DOHH2 (cell line): Measurements from ENCODE around the gene ENKUR.

Experiments used
- CTCF ChIP-seq: fragments of 200-600 bp; sonication (generic); IDR thresholded peaks from one replicate; pipeline ENCODE4 v1.5.1; 2014; ENCODE audit warnings: antibody characterized with exemption, mild to moderate bottlenecking, low read depth, low read length; ENCODE audit not compliant: poor library complexity, severe bottlenecking
- EZH2phosphoT487 ChIP-seq: fragments of 200-600 bp; sonication (generic); IDR thresholded peaks from 2 replicates; pipeline ENCODE4 v1.6.1; 2017; ENCODE audit warnings: borderline replicate concordance, mild to moderate bottlenecking, antibody characterized with exemption, low read length, moderate library complexity, mixed read lengths

DNA sequence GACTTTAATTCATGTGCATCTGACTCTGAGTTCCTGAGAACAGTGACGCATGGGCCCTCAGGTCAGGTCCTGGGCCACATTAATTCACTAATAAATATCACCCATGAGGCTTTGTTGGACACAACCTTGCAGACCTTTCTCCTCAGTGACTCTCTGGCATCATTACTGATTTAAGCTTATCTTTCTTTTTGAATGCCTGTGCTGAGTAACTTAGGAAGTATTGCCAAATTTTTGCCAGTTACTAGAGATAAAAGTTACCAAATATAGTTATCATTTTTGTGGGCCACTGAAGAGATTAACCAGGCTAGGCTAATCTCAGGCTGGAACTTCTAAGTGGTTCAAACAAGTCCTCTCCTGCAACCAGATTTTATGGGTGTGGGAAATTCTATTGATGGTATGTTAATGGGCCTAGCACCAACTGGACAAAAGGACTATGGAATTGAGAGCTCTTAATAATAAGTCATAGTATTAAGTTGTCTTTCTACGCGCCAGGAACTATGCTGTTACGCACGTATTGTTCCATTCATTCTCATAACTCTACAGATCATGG, 34.7 kb downstream of the ENKUR start:
- no peak for TF ChIP-seq CTCF
- no peak for TF ChIP-seq EZH2phosphoT487
